WTC11 (cell line): ENCODE measurements around the gene SLC25A30.

Experiments
- E2F4 ChIP-seq: sonication (generic); formaldehyde crosslinking; IDR thresholded peaks from 2 replicates; pipeline ENCODE4 v1.8.1; 2022; ENCODE audit warnings: low read depth, mild to moderate bottlenecking, moderate library complexity, missing genetic modification reagents, borderline replicate concordance
- ESRRA ChIP-seq: sonication (generic); formaldehyde crosslinking; IDR thresholded peaks from 2 replicates; pipeline ENCODE4 v1.8.1; 2022; ENCODE audit warnings: mild to moderate bottlenecking, missing genetic modification reagents, borderline replicate concordance
- IRF1 ChIP-seq: sonication (generic); formaldehyde crosslinking; IDR thresholded peaks from 2 replicates; pipeline ENCODE4 v1.8.0; 2023; ENCODE audit warnings: missing genetic modification reagents
- JAZF1 ChIP-seq: fragments of 250-450 bp; sonication (Bioruptor Pico); IDR thresholded peaks from 2 replicates; pipeline ENCODE4 v1.9.0; 2021; ENCODE audit warnings: moderate library complexity, mild to moderate bottlenecking, inconsistent platforms
- JUN ChIP-seq: sonication (generic); formaldehyde crosslinking; IDR thresholded peaks from 2 replicates; pipeline ENCODE4 v1.8.0; 2023; ENCODE audit warnings: mild to moderate bottlenecking, missing genetic modification reagents
- SMAD4 ChIP-seq: sonication (generic); formaldehyde crosslinking; IDR thresholded peaks from 2 replicates; pipeline ENCODE4 v1.8.0; 2022; ENCODE audit warnings: mild to moderate bottlenecking, missing genetic modification reagents
- SP1 ChIP-seq: sonication (generic); formaldehyde crosslinking; conservative IDR thresholded peaks from 2 replicates; pipeline ENCODE4 v1.8.1; 2022; ENCODE audit warnings: missing genetic modification reagents
- TCF7 ChIP-seq: sonication (generic); formaldehyde crosslinking; IDR thresholded peaks from 2 replicates; pipeline ENCODE4 v1.8.0; 2022; ENCODE audit warnings: mild to moderate bottlenecking, low read depth, missing genetic modification reagents, moderate library complexity
- ZNF121 ChIP-seq: sonication (generic); formaldehyde crosslinking; IDR thresholded peaks from 2 replicates; pipeline ENCODE4 v1.8.0; 2023; ENCODE audit warnings: missing genetic modification reagents
- TF ChIP-seq, protein P1 (sequence below): fragments of 200-600 bp; IDR thresholded peaks from 2 replicates; pipeline ENCODE4 v1.8.0; 2022; ENCODE audit warnings: antibody characterized with exemption
- TF ChIP-seq, protein P2 (sequence below): sonication (generic); formaldehyde crosslinking; conservative IDR thresholded peaks from 2 replicates; pipeline ENCODE4 v1.8.1; 2022; ENCODE audit warnings: mild to moderate bottlenecking, missing genetic modification reagents
- TF ChIP-seq, protein P3 (sequence below): sonication (generic); formaldehyde crosslinking; IDR thresholded peaks from 2 replicates; pipeline ENCODE4 v1.8.1; 2022; ENCODE audit warnings: mild to moderate bottlenecking, moderate library complexity, missing genetic modification reagents
- TF ChIP-seq, protein P4 (sequence below): fragments of 250-450 bp; sonication (Bioruptor Pico); conservative IDR thresholded peaks from 2 replicates; pipeline ENCODE4 v1.9.0; 2021; ENCODE audit warnings: mild to moderate bottlenecking

DNA sequence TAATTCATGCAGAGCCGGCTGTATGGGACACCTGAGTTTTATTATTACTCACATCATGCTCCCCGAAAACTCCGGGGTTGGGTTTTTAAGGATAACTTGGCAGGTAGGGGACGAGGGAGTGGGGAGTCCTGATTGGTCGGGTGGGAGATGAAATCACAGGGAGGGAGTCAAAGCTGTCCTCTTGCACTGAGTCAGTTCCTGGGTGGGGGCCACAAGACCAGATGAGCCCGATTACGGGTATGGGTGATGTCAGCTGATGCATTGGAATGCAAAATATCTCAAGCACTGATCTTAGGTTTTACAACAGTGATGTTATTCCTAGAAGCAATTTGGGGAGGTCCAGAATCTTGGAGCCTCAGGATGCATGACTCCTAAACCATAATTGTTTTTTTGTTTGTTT lies 28.0 kb upstream of the SLC25A30 start:
- TF ChIP-seq, protein P1, sequence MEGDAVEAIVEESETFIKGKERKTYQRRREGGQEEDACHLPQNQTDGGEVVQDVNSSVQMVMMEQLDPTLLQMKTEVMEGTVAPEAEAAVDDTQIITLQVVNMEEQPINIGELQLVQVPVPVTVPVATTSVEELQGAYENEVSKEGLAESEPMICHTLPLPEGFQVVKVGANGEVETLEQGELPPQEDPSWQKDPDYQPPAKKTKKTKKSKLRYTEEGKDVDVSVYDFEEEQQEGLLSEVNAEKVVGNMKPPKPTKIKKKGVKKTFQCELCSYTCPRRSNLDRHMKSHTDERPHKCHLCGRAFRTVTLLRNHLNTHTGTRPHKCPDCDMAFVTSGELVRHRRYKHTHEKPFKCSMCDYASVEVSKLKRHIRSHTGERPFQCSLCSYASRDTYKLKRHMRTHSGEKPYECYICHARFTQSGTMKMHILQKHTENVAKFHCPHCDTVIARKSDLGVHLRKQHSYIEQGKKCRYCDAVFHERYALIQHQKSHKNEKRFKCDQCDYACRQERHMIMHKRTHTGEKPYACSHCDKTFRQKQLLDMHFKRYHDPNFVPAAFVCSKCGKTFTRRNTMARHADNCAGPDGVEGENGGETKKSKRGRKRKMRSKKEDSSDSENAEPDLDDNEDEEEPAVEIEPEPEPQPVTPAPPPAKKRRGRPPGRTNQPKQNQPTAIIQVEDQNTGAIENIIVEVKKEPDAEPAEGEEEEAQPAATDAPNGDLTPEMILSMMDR, result no peak
- TF ChIP-seq JAZF1 (CRISPR knock-in tag), result no peak
- TF ChIP-seq ESRRA (CRISPR knock-in tag), result no peak
- no peak for TF ChIP-seq E2F4 (CRISPR knock-in tag)
- TF ChIP-seq SP1, result no peak
- TF ChIP-seq IRF1 (CRISPR knock-in tag), result no peak
- TF ChIP-seq, protein P2, sequence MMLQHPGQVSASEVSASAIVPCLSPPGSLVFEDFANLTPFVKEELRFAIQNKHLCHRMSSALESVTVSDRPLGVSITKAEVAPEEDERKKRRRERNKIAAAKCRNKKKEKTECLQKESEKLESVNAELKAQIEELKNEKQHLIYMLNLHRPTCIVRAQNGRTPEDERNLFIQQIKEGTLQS (CRISPR knock-in tag), result no peak
- TF ChIP-seq SMAD4 (CRISPR knock-in tag), result no peak
- TF ChIP-seq, protein P3, sequence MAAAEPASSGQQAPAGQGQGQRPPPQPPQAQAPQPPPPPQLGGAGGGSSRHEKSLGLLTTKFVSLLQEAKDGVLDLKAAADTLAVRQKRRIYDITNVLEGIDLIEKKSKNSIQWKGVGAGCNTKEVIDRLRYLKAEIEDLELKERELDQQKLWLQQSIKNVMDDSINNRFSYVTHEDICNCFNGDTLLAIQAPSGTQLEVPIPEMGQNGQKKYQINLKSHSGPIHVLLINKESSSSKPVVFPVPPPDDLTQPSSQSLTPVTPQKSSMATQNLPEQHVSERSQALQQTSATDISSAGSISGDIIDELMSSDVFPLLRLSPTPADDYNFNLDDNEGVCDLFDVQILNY (CRISPR knock-in tag), result no peak
- TF ChIP-seq ZNF121, result no peak
- TF ChIP-seq, protein P4, sequence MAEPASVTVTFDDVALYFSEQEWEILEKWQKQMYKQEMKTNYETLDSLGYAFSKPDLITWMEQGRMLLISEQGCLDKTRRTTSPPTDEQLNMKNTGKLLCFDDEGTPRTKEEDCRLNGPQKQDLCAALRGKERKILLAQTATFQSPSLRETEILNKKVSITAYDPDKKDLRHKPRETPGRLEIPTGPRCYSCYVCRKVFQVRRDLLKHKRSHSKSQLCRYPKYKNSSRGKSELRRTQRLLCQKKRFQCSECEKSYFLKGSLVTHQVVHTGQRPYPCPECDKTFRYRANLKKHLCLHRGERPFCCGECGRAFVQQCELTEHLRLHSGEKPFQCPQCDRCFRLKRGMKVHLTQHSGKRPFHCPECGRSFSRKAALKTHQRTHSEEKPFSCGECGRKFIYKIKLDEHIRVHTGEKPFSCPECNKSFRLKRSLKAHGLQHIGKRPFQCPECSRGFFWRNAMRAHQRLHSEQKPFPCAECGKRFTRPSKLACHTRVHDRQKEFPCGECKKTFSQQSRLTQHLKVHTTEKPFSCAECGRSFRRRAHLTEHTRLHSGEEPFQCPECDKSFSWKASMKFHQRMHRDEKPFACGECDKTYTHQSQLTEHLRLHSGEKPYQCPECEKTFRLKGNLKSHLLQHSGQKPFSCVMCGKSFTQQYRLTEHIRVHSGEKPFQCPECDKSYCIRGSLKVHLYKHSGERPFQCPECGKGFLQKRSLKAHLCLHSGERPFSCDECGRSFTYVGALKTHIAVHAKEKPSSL, result no peak
- TF ChIP-seq TCF7 (CRISPR knock-in tag), result no peak
- TF ChIP-seq JUN (CRISPR knock-in tag), result no peak
